ENCODE results near the gene ARFIP2.

ARFIP2 gene

DNA sequence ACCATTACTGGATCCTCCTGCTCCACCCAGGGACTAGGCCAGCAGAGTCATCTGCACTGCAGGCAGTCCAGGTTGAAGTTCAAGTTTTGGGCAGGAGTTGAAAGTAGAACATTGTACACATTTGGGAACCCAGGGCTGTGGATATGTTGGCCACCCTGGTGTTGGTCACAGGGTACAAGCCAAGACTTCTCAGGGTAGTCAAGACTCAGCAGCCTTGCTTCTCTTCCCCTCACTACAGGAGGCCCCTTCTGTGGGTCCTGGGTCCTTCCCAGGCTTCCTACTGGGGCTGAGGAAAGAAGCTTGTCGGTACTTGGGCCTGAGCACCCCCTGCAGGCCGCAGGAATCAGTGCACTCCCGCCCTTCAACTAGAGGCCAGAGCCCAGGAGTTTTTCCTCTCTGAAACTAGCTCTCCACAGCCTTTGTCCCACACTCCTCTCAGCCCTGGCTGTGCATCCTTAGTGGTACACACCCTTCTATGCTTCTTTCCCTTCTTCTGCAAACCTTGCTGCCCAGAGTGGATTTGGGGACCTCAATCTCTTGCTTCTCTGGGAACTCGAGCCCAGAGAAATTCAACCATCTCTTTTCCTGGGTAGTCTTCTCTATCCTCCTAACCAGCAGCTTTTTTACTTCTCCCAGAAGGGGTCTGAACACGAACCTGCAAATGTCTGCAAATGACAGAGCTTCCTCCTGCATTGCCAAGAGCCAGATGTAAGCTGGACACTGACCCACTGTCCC, 37.7 kb downstream of the ARFIP2 start:
- H3K9me3 ChIP-seq (ENCODE audit: control insufficient read depth, low read length) = no peaks in the 10 kb centered on the region
- WGBS, 2 experiments (ENCODE audit: insufficient coverage in 2 of 2) = 33 to 50% methylated on average over 3 to 4 of the region's 5 CpGs
- no peak overlapping the region for H3K27ac ChIP-seq (ENCODE audit: low read depth, low read length, severe bottlenecking)
- H3K4me1 ChIP-seq (ENCODE audit: control insufficient read depth, insufficient read depth, low read length, poor library complexity, severe bottlenecking) = peaks cover 8% of the 10 kb centered on the region
- H3K4me3 ChIP-seq (ENCODE audit: extremely low read depth, insufficient read depth, low read length, poor library complexity, severe bottlenecking) = no peak overlapping the region
- H3K36me3 ChIP-seq (ENCODE audit: control insufficient read depth, insufficient read depth, low read length) = peaks cover 9% of the 10 kb centered on the region

DNA sequence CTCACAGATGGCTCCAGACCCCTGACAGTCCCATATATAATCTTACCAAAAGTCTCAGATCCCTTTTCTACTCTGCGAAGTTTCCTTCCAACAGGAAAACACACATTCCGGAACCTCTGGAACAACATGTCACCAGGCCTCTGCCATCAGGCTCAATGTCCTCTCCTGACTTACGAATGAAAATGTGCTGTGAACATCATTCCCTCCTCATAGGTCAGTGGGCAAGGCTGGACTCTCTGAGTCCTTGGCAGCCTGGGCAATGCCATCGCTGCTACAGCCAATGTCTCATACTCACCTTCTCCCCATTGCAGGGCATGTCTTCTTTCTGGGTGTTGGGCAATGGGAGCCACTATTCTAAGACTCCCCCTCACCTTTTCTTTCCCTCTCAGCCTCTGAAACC, 38.7 kb downstream of the ARFIP2 start:
- H3K27ac ChIP-seq (ENCODE audit: low read depth, low read length, severe bottlenecking) = no peak overlapping the region
- H3K36me3 ChIP-seq (ENCODE audit: control insufficient read depth, insufficient read depth, low read length) = peaks cover 3% of the 10 kb centered on the region
- WGBS, 2 experiments (ENCODE audit: insufficient coverage in 2 of 2) = 83 to 94% methylated on average over 1 to 4 of the region's 4 CpGs

DNA sequence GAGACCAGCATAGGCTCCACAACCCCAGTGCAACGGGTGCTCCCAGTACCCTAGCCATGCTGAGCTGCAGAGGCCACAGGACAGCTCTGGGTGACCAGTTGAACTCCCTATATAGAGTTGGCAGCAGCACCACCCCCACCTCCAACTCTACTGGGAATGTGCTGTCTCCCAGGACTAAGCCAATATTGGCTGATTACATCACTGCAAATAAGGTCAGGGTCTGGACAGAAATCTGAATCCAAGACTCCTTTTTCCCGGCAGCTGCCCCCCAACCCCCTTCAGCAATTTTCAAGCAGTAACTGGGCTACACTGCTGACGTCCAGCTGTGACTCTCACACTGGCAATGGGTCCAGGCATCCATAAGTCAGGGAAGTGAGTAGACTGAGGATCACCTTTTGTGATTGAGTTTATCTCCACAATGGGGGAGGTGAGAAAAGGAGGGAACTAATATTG, 40.2 kb downstream of the ARFIP2 start, which contains the start of gene HPX:
TSS of gene HPX (minus strand) at position 82 of the 453 bp plus-strand sequence. CDS start at position 58, 24 bp downstream.
- 57 to 75% methylated on average over 2 of the region's 3 CpGs for WGBS, 2 experiments (ENCODE audit: insufficient coverage in 2 of 2)
- peak within 1 kb of the TSS; percentile 25 for H3K27ac ChIP-seq (ENCODE audit: low read depth, low read length, severe bottlenecking)

More for the DNA sequence above, 38.7 kb downstream of the ARFIP2 start:
- H3K4me3 ChIP-seq (ENCODE audit: extremely low read depth, insufficient read depth, low read length, poor library complexity, severe bottlenecking) = no peak overlapping the region
- no peaks in the 10 kb centered on the region for H3K9me3 ChIP-seq (ENCODE audit: control insufficient read depth, low read length)
- peaks cover 8% of the 10 kb centered on the region for H3K4me1 ChIP-seq (ENCODE audit: control insufficient read depth, insufficient read depth, low read length, poor library complexity, severe bottlenecking)

DNA sequence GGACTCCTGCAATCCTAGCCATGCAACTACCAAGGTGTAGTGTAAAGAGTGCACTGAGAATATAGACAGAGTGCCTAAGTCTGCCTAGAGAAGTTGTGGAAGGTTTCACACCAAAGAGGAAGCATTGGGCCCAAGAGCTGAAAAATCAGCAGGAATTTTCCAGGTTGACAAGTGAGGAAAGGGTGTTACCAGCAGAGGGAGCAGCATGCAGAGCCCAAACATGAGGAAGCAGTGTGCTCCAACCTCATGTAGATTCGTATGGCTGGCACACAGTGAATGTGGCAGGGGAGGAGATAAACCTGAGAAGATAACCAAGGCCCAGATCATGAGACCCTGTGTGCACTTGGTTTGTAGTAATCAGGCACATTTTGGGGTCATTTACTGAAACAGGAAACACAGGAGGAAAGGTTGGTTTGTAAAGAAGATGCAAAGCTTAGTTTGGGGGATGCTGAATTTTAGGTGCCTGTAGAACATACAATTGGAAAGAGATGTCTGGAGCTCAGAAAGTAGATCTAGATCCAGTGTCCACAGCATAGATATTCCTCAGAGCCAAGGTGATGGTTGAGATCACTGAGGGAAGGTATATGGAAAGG, 42.1 kb downstream of the ARFIP2 start:
- WGBS, 2 experiments (ENCODE audit: insufficient coverage in 2 of 2) = 25 to 27% methylated on average over 1 of the region's 1 CpG
- Histone ChIP-seq H3K9me3 (ENCODE audit: control insufficient read depth, low read length) (no peaks in the 10 kb centered on the region), H3K36me3 (ENCODE audit: control insufficient read depth, insufficient read depth, low read length) (no peaks in the 10 kb centered on the region), H3K4me3 (ENCODE audit: extremely low read depth, insufficient read depth, low read length, poor library complexity, severe bottlenecking) (no peak overlapping the region), H3K4me1 (ENCODE audit: control insufficient read depth, insufficient read depth, low read length, poor library complexity, severe bottlenecking) (peaks cover 8% of the 10 kb centered on the region), H3K27ac (ENCODE audit: low read depth, low read length, severe bottlenecking) (no peak overlapping the region)

More for the DNA sequence above, 40.2 kb downstream of the ARFIP2 start, which contains the start of gene HPX:
- no peak within 1 kb of the TSS for H3K4me3 ChIP-seq (ENCODE audit: extremely low read depth, insufficient read depth, low read length, poor library complexity, severe bottlenecking)
- H3K9me3 ChIP-seq (ENCODE audit: control insufficient read depth, low read length) = no peaks in the 10 kb centered on the region
- H3K36me3 ChIP-seq (ENCODE audit: control insufficient read depth, insufficient read depth, low read length) = no peaks in the 10 kb centered on the region
- peaks cover 8% of the 10 kb centered on the region for H3K4me1 ChIP-seq (ENCODE audit: control insufficient read depth, insufficient read depth, low read length, poor library complexity, severe bottlenecking)

DNA sequence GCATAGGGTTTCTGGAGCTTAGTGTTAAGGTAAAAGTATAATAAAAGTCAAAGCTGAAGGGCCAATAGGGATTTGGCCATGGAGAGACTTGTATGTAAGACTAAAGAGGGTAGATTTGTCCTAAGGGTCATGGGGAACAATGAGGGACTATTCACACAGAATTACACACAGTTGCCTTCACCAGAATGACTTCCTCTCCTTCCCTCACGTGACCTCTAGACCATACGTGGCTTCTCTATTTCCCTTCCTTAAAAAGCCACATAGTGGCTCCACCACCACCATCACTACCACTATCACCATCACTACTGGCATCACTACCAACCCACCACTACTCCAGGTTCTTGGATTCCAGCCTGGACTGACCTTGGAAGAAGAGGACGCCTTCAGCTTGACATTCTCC, 43.1 kb downstream of the ARFIP2 start:
- Histone ChIP-seq H3K4me3 (ENCODE audit: extremely low read depth, insufficient read depth, low read length, poor library complexity, severe bottlenecking) (no peak overlapping the region), H3K36me3 (ENCODE audit: control insufficient read depth, insufficient read depth, low read length) (no peaks in the 10 kb centered on the region), H3K27ac (ENCODE audit: low read depth, low read length, severe bottlenecking) (no peak overlapping the region), H3K9me3 (ENCODE audit: control insufficient read depth, low read length) (no peaks in the 10 kb centered on the region), H3K4me1 (ENCODE audit: control insufficient read depth, insufficient read depth, low read length, poor library complexity, severe bottlenecking) (peaks cover 8% of the 10 kb centered on the region)
- WGBS, 2 experiments (ENCODE audit: insufficient coverage in 2 of 2) = 89 to 92% methylated on average over 2 to 3 of the region's 3 CpGs

DNA sequence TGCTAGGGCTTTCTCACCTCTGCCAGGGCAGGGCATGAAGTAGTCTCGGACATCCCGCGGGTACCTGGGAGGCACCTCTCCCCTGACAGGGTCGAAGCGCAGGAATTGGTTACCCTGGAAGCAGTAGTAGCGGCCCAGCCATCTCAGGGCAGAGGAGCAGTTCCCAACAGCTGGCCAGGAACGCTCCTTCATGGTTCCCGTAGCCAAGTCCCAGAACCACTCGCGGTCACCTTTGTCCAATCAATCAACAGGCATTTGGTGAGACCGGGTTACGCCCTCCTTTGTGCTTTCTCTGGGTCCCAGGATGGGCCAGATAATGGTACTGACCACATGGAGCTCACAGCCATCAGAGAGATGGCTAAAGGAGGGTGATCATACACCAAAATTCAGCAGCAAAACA, 43.7 kb downstream of the ARFIP2 start:
- Histone ChIP-seq H3K9me3 (ENCODE audit: control insufficient read depth, low read length) (no peaks in the 10 kb centered on the region), H3K36me3 (ENCODE audit: control insufficient read depth, insufficient read depth, low read length) (no peaks in the 10 kb centered on the region), H3K27ac (ENCODE audit: low read depth, low read length, severe bottlenecking) (no peak overlapping the region), H3K4me3 (ENCODE audit: extremely low read depth, insufficient read depth, low read length, poor library complexity, severe bottlenecking) (no peak overlapping the region), H3K4me1 (ENCODE audit: control insufficient read depth, insufficient read depth, low read length, poor library complexity, severe bottlenecking) (peaks cover 8% of the 10 kb centered on the region)
- 89 to 97% methylated on average over 11 to 12 of the region's 12 CpGs for WGBS, 2 experiments (ENCODE audit: insufficient coverage in 2 of 2)

DNA sequence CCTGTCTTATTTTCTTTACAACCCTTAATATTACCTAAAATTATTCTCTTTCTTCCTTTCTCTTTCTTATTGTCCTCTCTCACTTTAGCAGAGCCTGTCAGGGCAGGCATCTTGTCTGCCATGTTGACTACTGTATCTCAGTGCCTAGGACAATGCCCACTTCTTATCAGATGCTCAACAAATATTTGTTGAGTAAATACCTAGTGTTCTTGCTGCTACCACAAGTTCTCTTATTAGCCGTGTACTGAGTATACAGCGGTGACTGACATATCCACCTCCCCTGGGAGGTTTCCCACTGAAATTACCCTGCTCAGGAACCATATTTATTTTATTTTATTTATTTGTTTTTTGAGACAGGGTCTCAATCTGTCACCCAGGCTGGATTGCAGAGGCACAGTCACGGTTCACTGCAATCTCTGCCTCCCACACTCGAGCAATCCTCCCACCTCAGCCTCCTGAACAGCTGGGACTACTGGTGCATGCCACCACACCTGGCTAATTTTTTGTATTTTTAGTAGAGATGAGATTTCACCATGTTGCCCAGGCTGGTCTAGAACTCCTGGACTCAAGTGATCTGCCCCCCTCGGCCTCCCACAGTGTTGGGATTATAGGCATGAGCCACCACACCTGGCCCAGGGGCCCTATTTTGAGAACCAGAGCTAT, 47.0 kb downstream of the ARFIP2 start:
- H3K4me3 ChIP-seq (ENCODE audit: extremely low read depth, insufficient read depth, low read length, poor library complexity, severe bottlenecking) = no peak overlapping the region
- H3K9me3 ChIP-seq (ENCODE audit: control insufficient read depth, low read length) = no peaks in the 10 kb centered on the region
- no peaks in the 10 kb centered on the region for H3K36me3 ChIP-seq (ENCODE audit: control insufficient read depth, insufficient read depth, low read length)
- H3K27ac ChIP-seq (ENCODE audit: low read depth, low read length, severe bottlenecking) = no peak overlapping the region
- 71 to 87% methylated on average over 1 to 3 of the region's 5 CpGs for WGBS, 2 experiments (ENCODE audit: insufficient coverage in 2 of 2)
- no peaks in the 10 kb centered on the region for H3K4me1 ChIP-seq (ENCODE audit: control insufficient read depth, insufficient read depth, low read length, poor library complexity, severe bottlenecking)

DNA sequence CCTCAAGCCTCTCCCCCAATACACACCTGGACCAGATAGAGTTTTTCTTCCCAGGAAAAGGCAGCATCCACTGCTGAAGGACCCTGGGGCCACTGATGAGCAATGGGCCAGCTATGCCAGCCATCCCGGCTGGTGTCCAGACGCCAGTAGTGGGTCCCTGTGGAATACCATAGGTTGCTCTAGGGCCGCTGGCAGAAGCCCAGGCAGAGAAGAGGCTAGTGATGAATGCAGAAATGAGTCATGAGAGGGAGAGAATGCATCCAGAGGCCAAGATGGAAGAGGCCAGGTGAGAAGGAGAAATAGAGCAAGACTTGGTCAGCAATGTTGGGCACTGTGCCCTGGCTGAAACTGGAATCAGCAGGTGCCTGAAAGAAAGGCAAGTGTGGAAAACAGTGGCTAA, 49.3 kb downstream of the ARFIP2 start:
- no peak overlapping the region for H3K27ac ChIP-seq (ENCODE audit: low read depth, low read length, severe bottlenecking)
- WGBS, 2 experiments (ENCODE audit: insufficient coverage in 2 of 2) = 85 to 94% methylated on average over 3 of the region's 3 CpGs
- no peak overlapping the region for H3K4me3 ChIP-seq (ENCODE audit: extremely low read depth, insufficient read depth, low read length, poor library complexity, severe bottlenecking)
- no peaks in the 10 kb centered on the region for H3K4me1 ChIP-seq (ENCODE audit: control insufficient read depth, insufficient read depth, low read length, poor library complexity, severe bottlenecking)
- H3K36me3 ChIP-seq (ENCODE audit: control insufficient read depth, insufficient read depth, low read length) = no peaks in the 10 kb centered on the region
- no peaks in the 10 kb centered on the region for H3K9me3 ChIP-seq (ENCODE audit: control insufficient read depth, low read length)

DNA sequence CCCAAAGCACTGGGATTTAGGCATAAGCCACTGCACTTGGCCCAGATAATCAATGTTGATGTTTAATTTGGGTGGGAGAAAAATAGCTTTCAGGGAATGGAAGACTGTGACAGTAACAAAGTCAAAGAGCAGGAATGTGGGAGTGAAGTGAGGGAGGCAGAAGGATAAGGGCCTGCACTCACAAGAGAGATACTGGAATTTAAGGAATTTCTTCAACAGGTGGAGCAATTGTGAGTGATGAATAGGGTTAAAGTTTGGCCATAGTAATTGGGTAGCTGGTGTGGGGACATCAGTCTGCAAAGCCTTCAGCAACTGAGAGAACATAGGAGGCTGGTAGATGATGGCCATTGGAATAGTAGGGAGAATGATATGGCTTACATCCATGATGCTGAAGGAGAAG, 53.6 kb downstream of the ARFIP2 start:
- no peak overlapping the region for H3K4me3 ChIP-seq (ENCODE audit: extremely low read depth, insufficient read depth, low read length, poor library complexity, severe bottlenecking)
- H3K4me1 ChIP-seq (ENCODE audit: control insufficient read depth, insufficient read depth, low read length, poor library complexity, severe bottlenecking) = no peaks in the 10 kb centered on the region
- no peaks in the 10 kb centered on the region for H3K36me3 ChIP-seq (ENCODE audit: control insufficient read depth, insufficient read depth, low read length)
- H3K9me3 ChIP-seq (ENCODE audit: control insufficient read depth, low read length) = no peaks in the 10 kb centered on the region
- H3K27ac ChIP-seq (ENCODE audit: low read depth, low read length, severe bottlenecking) = no peak overlapping the region

Data from mesodermal cell (in vitro differentiated cells).